CD8-positive, alpha-beta memory T cell (primary cell): ENCODE results near the gene BBS9. TPM values are rescaled to one million over a fixed set of nuclear protein-coding genes. Genes with fewer than 3 reads are reported as not detected.

Experiments used
- CTCF ChIA-PET: fragments of 350-600 bp; sonication (Branson Sonifier 250); formaldehyde crosslinking; loops from one replicate; lab custom pipeline; 2021; ENCODE audit warnings: antibody characterized with exemption; lab: Charles Lee
- POLR2A ChIA-PET: fragments of 350-600 bp; sonication (Branson Sonifier 250); formaldehyde crosslinking; loops from one replicate; lab custom pipeline; 2021; ENCODE audit warnings: antibody characterized with exemption; lab: Charles Lee
- DNase-seq, 5 donors: peaks; one replicate each; pipeline versions ENCODE4 v3.0.0 to v3.0.0-alpha.2; 2020 to 2022; ENCODE audit warnings: mixed read lengths in 1 of 5
- H3K27ac ChIP-seq: one replicate; pipeline ENCODE4 v1.7.0; 2013; ENCODE audit warnings: low read depth, mild to moderate bottlenecking, low read length, moderate library complexity
- H3K27me3 ChIP-seq: 2 replicates; pipeline ENCODE4 v1.7.0; 2013; ENCODE audit warnings: low read length, mild to moderate bottlenecking; ENCODE audit not compliant: insufficient read depth, poor library complexity, severe bottlenecking
- H3K36me3 ChIP-seq: 2 replicates; pipeline ENCODE4 v1.7.0; 2013; ENCODE audit warnings: mild to moderate bottlenecking, low read length, moderate library complexity; ENCODE audit not compliant: insufficient read depth
- H3K4me1 ChIP-seq: 2 replicates; pipeline ENCODE4 v1.7.0; 2013; ENCODE audit warnings: mild to moderate bottlenecking, low read length, moderate library complexity; ENCODE audit not compliant: insufficient read depth
- H3K4me3 ChIP-seq: 2 replicates; pipeline ENCODE4 v1.7.0; 2013; ENCODE audit warnings: mild to moderate bottlenecking, low read length
- H3K9me3 ChIP-seq: 2 replicates; pipeline ENCODE4 v1.7.0; 2013; ENCODE audit warnings: mild to moderate bottlenecking, low read length
- H3K27ac Mint-ChIP-seq, 8 donors: one replicate each; pipeline ENCODE4 v1.8.0; 2020 to 2021; ENCODE audit warnings: mixed read lengths in 8 of 8, mild to moderate bottlenecking in 6 of 8, inconsistent platforms in 3 of 8, moderate library complexity in 3 of 8
- H3K27me3 Mint-ChIP-seq, 2 donors: one replicate each; pipeline ENCODE4 v1.8.0; 2020 to 2021; ENCODE audit warnings: mixed read lengths in 2 of 2, mild to moderate bottlenecking in 1 of 2, moderate library complexity in 1 of 2
- H3K36me3 Mint-ChIP-seq, 3 donors: one replicate each; pipeline ENCODE4 v1.8.0; 2020 to 2021; ENCODE audit warnings: mixed read lengths in 3 of 3, inconsistent platforms in 1 of 3, mild to moderate bottlenecking in 1 of 3
- H3K4me1 Mint-ChIP-seq, 3 donors: one replicate each; pipeline ENCODE4 v1.8.0; 2020 to 2021; ENCODE audit warnings: mixed read lengths in 3 of 3, inconsistent platforms in 1 of 3, mild to moderate bottlenecking in 1 of 3
- H3K4me3 Mint-ChIP-seq, 7 donors: one replicate each; pipeline ENCODE4 v1.8.0; 2020 to 2021; ENCODE audit warnings: mixed read lengths in 7 of 7, mild to moderate bottlenecking in 6 of 7, moderate library complexity in 4 of 7, inconsistent platforms in 2 of 7
- H3K9me3 Mint-ChIP-seq, 5 donors: one replicate each; pipeline ENCODE4 v1.8.0; 2020 to 2022; ENCODE audit warnings: mixed read lengths in 5 of 5, mild to moderate bottlenecking in 3 of 5, moderate library complexity in 2 of 5, inconsistent platforms in 1 of 5
- polyA plus RNA-seq: library from polyadenylated mRNA; unstranded; fragments of 300-500 nt; fragmentation: Illumina TruSeq; gene quantifications from one replicate; pipeline ENCODE4 v1.2.3, GENCODE V29; 2021
- total RNA-seq, 2 experiments: library from RNA; stranded (reverse); gene quantifications; one replicate each; pipeline ENCODE4 v1.2.3, GENCODE V29; 2021

The BBS9 gene
- total and polyA plus RNA-seq, 3 experiments from 2014 or later: 10.0 to 14.6 (median 11.1) TPM

- Mint-ChIP-seq H3K9me3 (peaks cover 0 to 2% (median 0%) of the 10 kb centered on the region in 5 donors), H3K4me3 (no peak overlapping the region), H3K27me3 (no peaks in the 10 kb centered on the region), H3K4me1 (no peaks in the 10 kb centered on the region), H3K36me3 (peaks cover 0 to 35% (median 0%) of the 10 kb centered on the region in 3 donors), H3K27ac (no peak overlapping the region)
- POLR2A ChIA-PET: no interaction called here
- Histone ChIP-seq H3K4me3 (no peak overlapping the region), H3K36me3 (no peaks in the 10 kb centered on the region), H3K9me3 (no peaks in the 10 kb centered on the region), H3K4me1 (no peaks in the 10 kb centered on the region), H3K27ac (no peak overlapping the region), H3K27me3 (no peaks in the 10 kb centered on the region)
- CTCF ChIA-PET: no interaction called here
- no peak for DNase-seq
Observed at GRCh38 chr7:33592718-33593117, 463.4 kb downstream of the BBS9 start.

DNA sequence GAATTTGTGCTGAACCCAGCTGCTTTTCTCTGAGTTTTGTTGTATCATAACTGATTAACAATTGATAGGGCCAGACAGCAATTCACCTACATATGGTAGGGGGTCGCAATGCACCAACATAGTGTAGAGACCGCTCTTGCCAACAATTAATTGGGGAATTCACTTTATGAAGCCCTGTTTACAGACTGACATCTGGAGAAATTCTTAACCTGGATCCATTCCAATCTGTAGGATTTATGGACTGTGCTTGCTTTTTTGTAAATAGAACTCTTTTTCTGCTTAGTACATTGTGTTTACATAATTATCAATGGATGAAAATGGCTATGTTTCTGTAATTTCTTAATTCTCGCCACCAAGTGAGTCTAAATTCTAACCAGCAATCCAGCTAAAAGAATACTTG is 464.2 kb downstream of the BBS9 start:
- Mint-ChIP-seq H3K4me3 (no peak overlapping the region), H3K9me3 (peaks cover 0 to 2% (median 0%) of the 10 kb centered on the region in 5 donors), H3K36me3 (peaks cover 0 to 35% (median 0%) of the 10 kb centered on the region in 3 donors), H3K4me1 (no peaks in the 10 kb centered on the region), H3K27me3 (no peaks in the 10 kb centered on the region), H3K27ac (no peak overlapping the region)
- Histone ChIP-seq H3K36me3 (no peaks in the 10 kb centered on the region), H3K4me1 (no peaks in the 10 kb centered on the region), H3K27me3 (no peaks in the 10 kb centered on the region), H3K9me3 (no peaks in the 10 kb centered on the region), H3K27ac (no peak overlapping the region), H3K4me3 (no peak overlapping the region)
- ChIA-PET POLR2A (no interaction called here), CTCF (no interaction called here)
- no peak for DNase-seq

DNA sequence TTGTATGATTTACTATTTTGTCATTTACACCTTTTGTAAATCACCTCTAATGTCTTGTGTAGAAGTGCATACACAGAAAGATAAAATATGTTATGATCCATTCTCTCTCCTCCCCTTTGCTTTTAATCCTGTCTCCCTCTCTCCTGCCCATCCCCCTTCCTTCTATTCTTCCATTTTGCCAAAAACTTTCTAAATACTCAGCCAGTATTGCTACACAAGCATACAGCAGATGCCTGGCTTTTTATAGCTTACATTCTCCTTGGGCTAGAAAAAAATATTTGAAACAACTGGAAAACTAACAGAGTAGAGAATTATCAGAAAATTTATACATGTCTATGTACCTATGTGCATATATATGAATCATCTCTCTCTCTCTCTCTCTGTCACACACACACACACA is 467.3 kb downstream of the BBS9 start:
- Mint-ChIP-seq H3K9me3 (peaks cover 0 to 2% (median 0%) of the 10 kb centered on the region in 5 donors), H3K4me1 (no peaks in the 10 kb centered on the region), H3K27ac (no peak overlapping the region), H3K4me3 (no peak overlapping the region), H3K27me3 (peaks cover 0 to 2% of the 10 kb centered on the region in 2 donors), H3K36me3 (peaks cover 0 to 31% (median 0%) of the 10 kb centered on the region in 3 donors)
- Histone ChIP-seq H3K27me3 (no peaks in the 10 kb centered on the region), H3K36me3 (no peaks in the 10 kb centered on the region), H3K27ac (no peak overlapping the region), H3K4me1 (no peaks in the 10 kb centered on the region), H3K4me3 (no peak overlapping the region), H3K9me3 (no peaks in the 10 kb centered on the region)
- no peak for DNase-seq
- CTCF ChIA-PET: no interaction called here
- POLR2A ChIA-PET: no interaction called here

DNA sequence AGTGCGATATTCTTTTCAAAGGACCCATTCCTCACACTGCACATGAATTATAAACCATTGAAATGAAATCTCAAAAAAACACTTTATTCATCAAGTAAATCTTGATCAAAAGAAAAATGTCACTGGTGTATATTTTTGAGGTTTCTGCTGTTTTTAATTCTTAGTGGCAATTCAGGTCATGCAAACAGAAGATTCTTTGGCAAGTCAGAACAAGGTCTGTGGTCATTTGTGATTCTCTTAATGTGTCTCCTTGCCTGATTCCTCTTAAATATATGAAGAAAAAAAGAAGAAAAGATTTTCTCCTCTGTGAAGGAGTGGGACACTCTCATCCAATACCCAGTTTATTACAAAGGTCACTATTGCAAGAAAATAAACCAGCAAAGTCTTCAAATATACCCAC is 467.8 kb downstream of the BBS9 start:
- peaks cover 0 to 29% (median 0%) of the 10 kb centered on the region in 3 donors for H3K36me3 Mint-ChIP-seq
- Histone ChIP-seq H3K27ac (no peak overlapping the region), H3K36me3 (no peaks in the 10 kb centered on the region), H3K9me3 (no peaks in the 10 kb centered on the region), H3K4me3 (no peak overlapping the region), H3K4me1 (no peaks in the 10 kb centered on the region), H3K27me3 (no peaks in the 10 kb centered on the region)
- H3K27ac Mint-ChIP-seq: peak overlapping the region in 1 of 8 donors; percentile 44
- CTCF ChIA-PET: no interaction called here
- no peaks in the 10 kb centered on the region for H3K4me1 Mint-ChIP-seq
- no peak overlapping the region for H3K4me3 Mint-ChIP-seq
- H3K27me3 Mint-ChIP-seq: peaks cover 0 to 2% of the 10 kb centered on the region in 2 donors
- POLR2A ChIA-PET: no interaction called here
- peaks cover 0 to 2% (median 0%) of the 10 kb centered on the region in 5 donors for H3K9me3 Mint-ChIP-seq
- DNase-seq: no peak

DNA sequence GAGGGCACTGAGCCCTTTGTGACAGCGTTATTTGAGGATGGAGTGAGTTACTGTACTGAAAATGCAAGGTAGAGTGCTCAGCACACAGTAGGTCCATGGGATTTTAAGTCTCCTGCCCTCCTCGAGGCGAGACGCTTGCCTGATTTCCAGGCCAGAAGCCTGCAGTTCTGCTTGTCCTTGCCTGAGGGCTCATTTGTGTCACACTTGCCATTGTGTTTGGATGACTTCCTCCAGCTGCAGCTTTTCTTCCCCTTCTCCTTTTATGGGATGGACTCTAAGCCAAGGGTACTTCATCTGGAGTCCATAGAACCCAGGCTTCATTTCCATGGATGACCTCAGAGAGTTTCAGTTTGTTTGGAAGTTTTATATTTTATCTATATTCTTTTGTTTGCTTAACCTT is 471.7 kb downstream of the BBS9 start:
- Mint-ChIP-seq H3K27ac (no peak overlapping the region), H3K9me3 (peaks cover 0 to 2% (median 0%) of the 10 kb centered on the region in 5 donors), H3K4me3 (no peak overlapping the region), H3K27me3 (peaks cover 0 to 5% of the 10 kb centered on the region in 2 donors), H3K36me3 (peaks cover 3 to 25% (median 8%) of the 10 kb centered on the region in 3 donors), H3K4me1 (peaks cover 0 to 3% (median 0%) of the 10 kb centered on the region in 3 donors)
- no peaks in the 10 kb centered on the region for H3K27me3 ChIP-seq
- H3K4me3 ChIP-seq: no peak overlapping the region
- DNase-seq: no peak
- no peaks in the 10 kb centered on the region for H3K9me3 ChIP-seq
- no peaks in the 10 kb centered on the region for H3K36me3 ChIP-seq
- CTCF ChIA-PET: no interaction called here
- POLR2A ChIA-PET: no interaction called here
- H3K4me1 ChIP-seq: no peaks in the 10 kb centered on the region
- H3K27ac ChIP-seq: no peak overlapping the region

DNA sequence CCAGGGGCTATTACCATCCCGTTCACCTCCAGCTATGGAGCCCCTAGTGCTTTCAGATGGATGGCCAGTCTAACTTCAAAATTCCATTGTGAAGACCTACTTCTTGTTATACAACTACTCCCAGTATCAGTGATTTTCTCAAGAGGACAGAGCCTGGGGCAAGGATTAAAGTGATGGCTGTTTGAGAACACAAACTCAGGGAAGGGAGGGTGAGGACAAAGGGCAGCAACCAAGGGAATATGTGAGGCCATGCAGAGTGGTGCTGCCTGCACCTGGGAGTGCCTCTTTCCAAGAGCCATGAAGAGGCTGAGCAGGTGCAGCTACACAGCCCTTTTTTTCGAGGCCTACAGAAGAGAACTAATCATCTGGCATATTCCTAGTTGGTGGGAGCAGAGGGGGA is 472.5 kb downstream of the BBS9 start:
- H3K9me3 Mint-ChIP-seq: no peaks in the 10 kb centered on the region
- Histone ChIP-seq H3K9me3 (no peaks in the 10 kb centered on the region), H3K36me3 (no peaks in the 10 kb centered on the region), H3K4me1 (no peaks in the 10 kb centered on the region), H3K27ac (no peak overlapping the region), H3K27me3 (no peaks in the 10 kb centered on the region), H3K4me3 (no peak overlapping the region)
- peaks cover 0 to 3% (median 0%) of the 10 kb centered on the region in 3 donors for H3K4me1 Mint-ChIP-seq
- peaks cover 7 to 27% (median 10%) of the 10 kb centered on the region in 3 donors for H3K36me3 Mint-ChIP-seq
- H3K27me3 Mint-ChIP-seq: peaks cover 0 to 5% of the 10 kb centered on the region in 2 donors
- no peak for DNase-seq
- H3K4me3 Mint-ChIP-seq: no peak overlapping the region
- ChIA-PET POLR2A (no interaction called here), CTCF (no interaction called here)
- H3K27ac Mint-ChIP-seq: no peak overlapping the region

DNA sequence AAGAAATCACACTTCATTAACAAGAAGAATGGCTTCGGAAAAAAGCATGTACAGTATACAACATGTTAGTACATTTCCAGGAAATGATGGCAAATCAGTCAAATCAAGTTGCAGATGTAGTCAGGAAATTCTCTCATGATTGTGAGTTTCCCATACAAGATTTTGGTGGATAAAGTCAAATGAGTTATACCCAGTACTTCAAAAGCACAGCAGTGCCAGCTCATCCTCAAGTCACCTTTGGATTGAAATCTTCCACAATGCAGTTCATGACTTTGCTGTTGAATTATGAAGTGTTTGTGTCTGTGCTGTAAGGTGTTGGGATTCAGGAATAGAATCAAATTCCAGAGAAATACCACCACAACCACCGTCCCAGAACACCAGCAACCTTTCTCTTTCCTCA is 474.7 kb downstream of the BBS9 start:
- ChIA-PET POLR2A (no interaction called here), CTCF (no interaction called here)
- H3K27me3 ChIP-seq: no peaks in the 10 kb centered on the region
- H3K4me3 ChIP-seq: no peak overlapping the region
- DNase-seq: no peak
- H3K4me1 ChIP-seq: no peaks in the 10 kb centered on the region
- Mint-ChIP-seq H3K27ac (peak overlapping the region in 1 of 8 donors; percentile 7), H3K4me1 (peaks cover 0 to 3% (median 0%) of the 10 kb centered on the region in 3 donors), H3K9me3 (peaks cover 0 to 6% (median 0%) of the 10 kb centered on the region in 5 donors), H3K27me3 (peaks cover 0 to 5% of the 10 kb centered on the region in 2 donors), H3K4me3 (no peak overlapping the region), H3K36me3 (peaks cover 12 to 34% (median 18%) of the 10 kb centered on the region in 3 donors)
- no peak overlapping the region for H3K27ac ChIP-seq
- no peaks in the 10 kb centered on the region for H3K9me3 ChIP-seq
- H3K36me3 ChIP-seq: no peaks in the 10 kb centered on the region

DNA sequence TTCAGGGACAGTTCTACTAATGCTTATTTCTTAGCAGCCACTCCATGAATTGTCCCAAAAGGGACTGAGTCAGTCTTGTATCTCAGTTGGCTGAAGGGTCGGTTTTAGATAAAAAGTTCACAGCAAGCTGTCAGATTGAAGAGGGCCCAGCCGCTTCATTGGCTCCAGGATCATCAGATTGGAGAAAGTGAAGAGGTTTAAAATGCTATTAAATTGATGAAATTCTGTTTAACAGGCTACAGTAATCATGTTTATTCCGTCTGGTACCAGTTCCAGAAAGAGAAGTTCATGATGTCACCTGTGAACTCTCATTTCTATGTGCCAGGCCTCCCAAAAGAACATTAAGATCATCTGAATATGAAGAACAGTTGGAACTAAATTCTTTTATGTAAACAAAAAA is 481.6 kb downstream of the BBS9 start:
- Histone ChIP-seq H3K4me1 (no peaks in the 10 kb centered on the region), H3K4me3 (no peak overlapping the region), H3K36me3 (no peaks in the 10 kb centered on the region), H3K27ac (no peak overlapping the region), H3K9me3 (no peaks in the 10 kb centered on the region), H3K27me3 (no peaks in the 10 kb centered on the region)
- no peak overlapping the region for H3K4me3 Mint-ChIP-seq
- no peak for DNase-seq
- ChIA-PET POLR2A (no interaction called here), CTCF (no interaction called here)
- H3K27ac Mint-ChIP-seq: no peak overlapping the region
- H3K4me1 Mint-ChIP-seq: no peaks in the 10 kb centered on the region
- H3K27me3 Mint-ChIP-seq: no peaks in the 10 kb centered on the region
- peaks cover 0 to 19% (median 5%) of the 10 kb centered on the region in 5 donors for H3K9me3 Mint-ChIP-seq
- peaks cover 12 to 67% (median 20%) of the 10 kb centered on the region in 3 donors for H3K36me3 Mint-ChIP-seq
